ENCODE data around the gene SERTAD2.
A peak's percentile ranks its signal among the peaks of the same experiment; 100 is the strongest.

Gene SERTAD2

GRCh38 chr2:64627860-64628841 is 25.6 kb downstream of the SERTAD2 start:
- DNase-seq, result no peak

- peak; percentile 21 for DNase-seq
These were observed 26.6 kb downstream of the SERTAD2 start for GRCh38 chr2:64626963-64627760.

- no peak for DNase-seq
These were observed 27.4 kb downstream of the SERTAD2 start for GRCh38 chr2:64626146-64626809.

GRCh38 chr2:64625299-64626145 is 28.2 kb downstream of the SERTAD2 start:
- DNase-seq, result no peak

GRCh38 chr2:64624862-64625261 is 28.9 kb downstream of the SERTAD2 start:
- DNase-seq, result no peak

- DNase-seq, result no peak
These were observed 29.6 kb downstream of the SERTAD2 start for GRCh38 chr2:64624108-64624610.

GRCh38 chr2:64623242-64623850 is 30.4 kb downstream of the SERTAD2 start:
- no peak for DNase-seq

GRCh38 chr2:64622443-64623241 is 31.1 kb downstream of the SERTAD2 start:
- DNase-seq, result no peak

GRCh38 chr2:64620661-64621060 is 33.1 kb downstream of the SERTAD2 start:
- no peak for DNase-seq

- no peak for DNase-seq
These were observed 36.0 kb downstream of the SERTAD2 start for GRCh38 chr2:64617631-64618151.

- no peak for DNase-seq
These were observed 37.7 kb downstream of the SERTAD2 start for GRCh38 chr2:64615844-64616536.

- DNase-seq, result no peak
These were observed 38.4 kb downstream of the SERTAD2 start for GRCh38 chr2:64615192-64615763.

GRCh38 chr2:64613276-64613675 is 40.4 kb downstream of the SERTAD2 start:
- no peak for DNase-seq

- no peak for DNase-seq
These were observed 41.0 kb downstream of the SERTAD2 start for GRCh38 chr2:64612575-64613195.

- no peak for DNase-seq
These were observed 43.3 kb downstream of the SERTAD2 start for GRCh38 chr2:64610316-64610855.

GRCh38 chr2:64609942-64610281 is 43.8 kb downstream of the SERTAD2 start:
- no peak for DNase-seq

GRCh38 chr2:64609227-64609941 is 44.3 kb downstream of the SERTAD2 start:
- no peak for DNase-seq

GRCh38 chr2:64608867-64609226 is 44.9 kb downstream of the SERTAD2 start:
- no peak for DNase-seq

Measured in NCI-H1694 treated with DMSO at 0.1 percent for 48 hours (cell line).